ENCODE measurements around the gene GPR161. TPM values are rescaled to one million over a fixed set of nuclear protein-coding genes. Genes with fewer than 3 reads are reported as not detected.

Gene GPR161
- total RNA-seq, 2 experiments from 2014 or later, result 0.37 to 0.44 TPM

GRCh38 chr1:168097921-168098528, 38.7 kb downstream of the GPR161 start:
- DNase-seq (no peak), ATAC-seq (no peak)
- no peaks in the 10 kb centered on the region for H3K4me1 Mint-ChIP-seq
- no peaks in the 10 kb centered on the region for H3K9me3 Mint-ChIP-seq (ENCODE audit: low read depth)
- no peaks in the 10 kb centered on the region for H3K36me3 Mint-ChIP-seq
- H3K27ac Mint-ChIP-seq, result no peak overlapping the region
- CTCF ChIA-PET, result interaction anchor here (0.8 kb wide), 1 partner anchor 14 kb away, joined by 3 read pairs; no protein-coding TSS in a partner anchor
- H3K27me3 Mint-ChIP-seq, result peaks cover under 1% of the 10 kb centered on the region
- no peak overlapping the region for H3K4me3 Mint-ChIP-seq

- Mint-ChIP-seq H3K4me3 (no peak overlapping the region), H3K36me3 (no peaks in the 10 kb centered on the region), H3K27me3 (no peaks in the 10 kb centered on the region), H3K27ac (no peak overlapping the region), H3K4me1 (no peaks in the 10 kb centered on the region), H3K9me3 (ENCODE audit: low read depth) (no peaks in the 10 kb centered on the region)
- DNase-seq (no peak), ATAC-seq (no peak)
- CTCF ChIA-PET, result interaction anchor here (1.8 kb wide), 1 partner anchor 14 kb away, joined by 10 read pairs; no protein-coding TSS in a partner anchor
Measured at GRCh38 chr1:168096296-168097165, 40.2 kb downstream of the GPR161 start.

- no peaks in the 10 kb centered on the region for H3K9me3 Mint-ChIP-seq (ENCODE audit: low read depth)
- DNase-seq, result no peak
- no peaks in the 10 kb centered on the region for H3K27me3 Mint-ChIP-seq
- CTCF ChIA-PET, result interaction anchor here (0.7 to 1.8 kb wide), 3 partner anchors 9 to 13 kb away, joined by 3 to 10 read pairs (median 5); no protein-coding TSS in a partner anchor
- no peak for ATAC-seq
- H3K27ac Mint-ChIP-seq, result no peak overlapping the region
- no peaks in the 10 kb centered on the region for H3K36me3 Mint-ChIP-seq
- H3K4me1 Mint-ChIP-seq, result no peaks in the 10 kb centered on the region
- H3K4me3 Mint-ChIP-seq, result no peak overlapping the region
Measured at GRCh38 chr1:168095476-168095875, 41.3 kb downstream of the GPR161 start.

DNA sequence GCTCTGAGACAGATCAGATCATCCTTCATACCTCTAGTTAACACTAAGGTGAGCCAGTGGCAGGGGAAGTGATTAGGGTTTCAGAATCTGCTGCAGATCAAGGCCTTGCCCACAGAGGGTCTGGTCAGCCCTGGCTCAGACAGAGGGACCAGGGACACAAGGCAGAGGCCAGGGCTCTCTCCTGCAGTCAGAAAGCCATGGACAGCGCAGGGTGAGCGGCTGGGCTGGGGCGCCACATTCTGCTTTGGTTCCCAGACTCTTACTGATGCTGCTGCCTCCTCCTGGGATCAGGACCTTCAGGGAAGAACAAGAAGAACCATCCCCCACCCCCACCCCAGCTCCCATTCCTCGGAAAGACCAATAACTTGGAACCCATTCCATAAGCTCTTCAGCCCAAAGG, 43.1 kb downstream of the GPR161 start:
- H3K27me3 Mint-ChIP-seq, result no peaks in the 10 kb centered on the region
- H3K27ac Mint-ChIP-seq, result no peak overlapping the region
- ATAC-seq, result no peak
- no peak overlapping the region for H3K4me3 Mint-ChIP-seq
- CTCF ChIA-PET, result interaction anchor here (4.2 kb wide), 1 partner anchor 12 kb away, joined by 21 read pairs; no protein-coding TSS in a partner anchor
- no peaks in the 10 kb centered on the region for H3K4me1 Mint-ChIP-seq
- no peaks in the 10 kb centered on the region for H3K9me3 Mint-ChIP-seq (ENCODE audit: low read depth)
- DNase-seq, result no peak
- H3K36me3 Mint-ChIP-seq, result no peaks in the 10 kb centered on the region

DNA sequence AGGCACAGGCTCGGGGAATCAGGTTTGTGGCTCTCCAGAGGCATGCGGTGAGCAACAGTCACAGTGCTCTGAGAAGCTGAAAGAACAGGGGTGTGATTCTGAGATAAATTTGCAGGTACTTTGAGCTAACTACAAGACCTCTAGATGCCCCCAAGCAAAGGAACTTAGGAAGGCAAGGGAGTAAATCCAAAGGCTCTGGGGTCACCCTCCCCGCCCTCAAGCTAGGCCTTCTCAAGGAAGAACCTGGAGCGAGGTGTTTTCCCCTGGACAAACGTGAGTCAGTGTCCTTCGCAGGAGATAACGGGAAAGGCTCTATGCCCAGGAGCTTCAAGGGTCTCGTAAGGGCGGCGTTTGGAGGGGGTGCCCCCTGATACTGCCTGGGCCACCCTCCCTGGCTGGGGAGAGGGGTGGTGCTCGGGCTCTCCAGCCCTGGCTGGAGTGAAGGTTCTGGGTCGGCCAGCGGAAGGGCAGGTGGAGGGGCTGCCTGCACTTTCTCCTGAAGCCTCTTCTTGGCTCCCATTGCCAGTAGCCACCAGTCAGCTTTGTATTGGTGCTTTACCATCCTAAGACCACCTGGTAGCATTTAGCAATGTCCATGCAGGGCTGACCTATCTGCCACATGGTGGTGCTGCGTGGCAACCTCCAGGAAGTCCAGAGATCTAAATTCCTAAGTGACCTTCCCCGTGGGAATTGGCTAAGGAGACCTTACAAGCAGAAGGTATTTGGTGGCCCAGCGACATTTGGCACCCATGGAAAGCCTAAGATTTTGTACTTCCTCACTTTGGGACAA, 44.0 kb downstream of the GPR161 start:
- DNase-seq (no peak), ATAC-seq (no peak)
- Mint-ChIP-seq H3K9me3 (ENCODE audit: low read depth) (no peaks in the 10 kb centered on the region), H3K27me3 (no peaks in the 10 kb centered on the region), H3K27ac (no peak overlapping the region), H3K4me1 (no peaks in the 10 kb centered on the region), H3K36me3 (no peaks in the 10 kb centered on the region), H3K4me3 (no peak overlapping the region)
- CTCF ChIA-PET, result interaction anchor here (1.9 to 4.2 kb wide), 2 partner anchors 9 to 11 kb away, joined by 5 to 21 read pairs; no protein-coding TSS in a partner anchor

- no peaks in the 10 kb centered on the region for H3K4me1 Mint-ChIP-seq
- H3K4me3 Mint-ChIP-seq, result no peak overlapping the region
- no peaks in the 10 kb centered on the region for H3K9me3 Mint-ChIP-seq (ENCODE audit: low read depth)
- H3K36me3 Mint-ChIP-seq, result no peaks in the 10 kb centered on the region
- no peak for DNase-seq
- CTCF ChIA-PET, result interaction anchor here (1.9 to 4.2 kb wide), 2 partner anchors 10 kb away, joined by 5 to 21 read pairs; no protein-coding TSS in a partner anchor
- no peak overlapping the region for H3K27ac Mint-ChIP-seq
- no peak for ATAC-seq
- no peaks in the 10 kb centered on the region for H3K27me3 Mint-ChIP-seq
Measured at GRCh38 chr1:168091720-168092550, 44.8 kb downstream of the GPR161 start.

- Mint-ChIP-seq H3K27me3 (no peaks in the 10 kb centered on the region), H3K36me3 (no peaks in the 10 kb centered on the region), H3K27ac (no peak overlapping the region), H3K4me3 (no peak overlapping the region), H3K4me1 (no peaks in the 10 kb centered on the region), H3K9me3 (ENCODE audit: low read depth) (no peaks in the 10 kb centered on the region)
- DNase-seq, result no peak
- ATAC-seq, result no peak
- CTCF ChIA-PET, result interaction anchor here (1.9 to 4.2 kb wide), 2 partner anchors 9 to 10 kb away, joined by 5 to 21 read pairs; no protein-coding TSS in a partner anchor
Measured at GRCh38 chr1:168091063-168091462, 45.7 kb downstream of the GPR161 start.

GRCh38 chr1:168090395-168090794, 46.3 kb downstream of the GPR161 start:
- no peak for DNase-seq
- no peaks in the 10 kb centered on the region for H3K9me3 Mint-ChIP-seq (ENCODE audit: low read depth)
- CTCF ChIA-PET, result interaction anchor here (4.2 kb wide), 1 partner anchor 8 kb away, joined by 21 read pairs; no protein-coding TSS in a partner anchor
- no peaks in the 10 kb centered on the region for H3K4me1 Mint-ChIP-seq
- H3K36me3 Mint-ChIP-seq, result no peaks in the 10 kb centered on the region
- no peaks in the 10 kb centered on the region for H3K27me3 Mint-ChIP-seq
- H3K4me3 Mint-ChIP-seq, result no peak overlapping the region
- ATAC-seq, result no peak
- no peak overlapping the region for H3K27ac Mint-ChIP-seq

DNA sequence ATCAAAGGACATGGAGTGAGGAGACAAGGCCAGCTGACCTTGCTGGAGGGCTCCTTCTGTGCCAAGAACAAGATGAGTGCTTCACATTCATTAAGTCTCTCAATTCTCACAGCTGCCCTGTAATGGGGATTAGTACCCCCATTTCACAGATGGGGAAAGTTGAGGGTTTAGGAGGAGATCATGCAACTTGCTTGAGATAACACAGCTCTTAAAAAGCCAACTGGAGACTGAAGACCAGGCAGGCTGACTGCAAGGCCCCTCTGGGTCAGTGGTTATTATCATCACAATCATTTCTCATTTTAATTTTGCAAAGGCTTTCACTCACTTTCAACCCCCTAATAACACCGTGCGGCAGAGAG, 46.8 kb downstream of the GPR161 start:
- no peaks in the 10 kb centered on the region for H3K36me3 Mint-ChIP-seq
- ATAC-seq, result no peak
- CTCF ChIA-PET, result no interaction called here

GRCh38 chr1:168089326-168089978, 47.3 kb downstream of the GPR161 start:
- Mint-ChIP-seq H3K9me3 (ENCODE audit: low read depth) (no peaks in the 10 kb centered on the region), H3K27me3 (no peaks in the 10 kb centered on the region), H3K36me3 (no peaks in the 10 kb centered on the region), H3K4me1 (peaks cover 3% of the 10 kb centered on the region), H3K27ac (no peak overlapping the region), H3K4me3 (no peak overlapping the region)
- CTCF ChIA-PET, result no interaction called here
- ATAC-seq (no peak), DNase-seq (no peak)

More for the DNA sequence above, 46.8 kb downstream of the GPR161 start:
- H3K27me3 Mint-ChIP-seq, result no peaks in the 10 kb centered on the region
- H3K9me3 Mint-ChIP-seq (ENCODE audit: low read depth), result no peaks in the 10 kb centered on the region
- no peak overlapping the region for H3K4me3 Mint-ChIP-seq
- no peak overlapping the region for H3K27ac Mint-ChIP-seq
- no peak for DNase-seq
- no peaks in the 10 kb centered on the region for H3K4me1 Mint-ChIP-seq

DNA sequence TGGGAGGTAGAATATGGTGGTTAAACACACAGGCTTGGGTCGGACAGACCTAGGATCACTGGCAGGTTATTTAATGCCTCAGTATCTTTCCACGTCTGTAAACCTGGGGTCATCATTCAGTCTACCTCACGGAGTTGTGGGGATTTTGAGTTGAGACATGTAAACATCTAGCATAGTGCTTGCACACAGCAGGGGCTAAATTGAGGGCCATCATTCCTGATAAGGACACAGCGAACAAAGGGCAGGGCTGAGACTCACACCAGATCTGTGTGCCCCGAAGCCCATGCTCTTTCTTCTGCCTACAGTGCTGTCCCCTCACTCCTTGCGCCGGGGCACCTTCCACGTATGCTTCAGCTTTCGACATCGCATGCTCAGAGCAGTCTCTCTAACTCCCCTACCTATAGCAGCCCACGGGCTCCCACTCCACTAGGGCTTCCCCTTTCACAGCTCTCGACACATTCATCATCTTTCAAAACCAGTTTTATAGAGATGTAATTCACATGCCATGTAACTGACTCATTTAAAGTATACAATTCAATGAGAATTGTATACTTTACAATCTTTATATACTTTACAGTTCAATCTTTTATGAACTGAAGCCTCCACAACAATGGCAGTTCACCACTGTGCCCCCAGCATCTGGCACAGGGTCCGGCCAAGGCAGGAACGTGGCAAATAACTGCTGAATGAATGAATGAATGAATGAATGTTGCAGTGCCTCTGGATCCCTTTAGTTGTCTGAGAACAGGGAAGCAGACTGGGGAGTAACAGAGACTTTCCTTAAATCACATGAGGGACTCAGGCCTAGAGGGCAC, 48.0 kb downstream of the GPR161 start:
- peaks cover 3% of the 10 kb centered on the region for H3K4me1 Mint-ChIP-seq
- ATAC-seq (no peak), DNase-seq (no peak)
- no peak overlapping the region for H3K4me3 Mint-ChIP-seq
- no peaks in the 10 kb centered on the region for H3K27me3 Mint-ChIP-seq
- CTCF ChIA-PET, result no interaction called here
- no peaks in the 10 kb centered on the region for H3K9me3 Mint-ChIP-seq (ENCODE audit: low read depth)
- no peak overlapping the region for H3K27ac Mint-ChIP-seq
- no peaks in the 10 kb centered on the region for H3K36me3 Mint-ChIP-seq

All from activated CD8-positive, alpha-beta memory T cell treated with anti-CD3 and anti-CD28 coated beads, Interleukin-2, amount 10 ng/mL, durations not matched to agents 7 days and 5 days (primary cell).